Heart left ventricle (tissue), 13 donors: ENCODE results near the gene ARHGAP19.

Source experiments
- CTCF ChIP-seq, 12 donors: fragments of 200-600 bp; sonication (generic) in 4 of 12; IDR thresholded peaks; one replicate each; pipeline versions ENCODE4 v1.5.0 to v1.8.0; 2018 to 2022; ENCODE audit warnings: antibody characterized with exemption in 12 of 12, mild to moderate bottlenecking in 5 of 12
- POLR2A ChIP-seq, 2 donors: fragments of 450-650 bp; IDR thresholded peaks; one replicate each; pipeline ENCODE4 v1.6.1; 2017; ENCODE audit warnings: antibody characterized with exemption in 2 of 2, mild to moderate bottlenecking in 2 of 2, moderate library complexity in 2 of 2
- donor health status: ischemic (EF 13 %, LVEDD 7.1; RV severe dilation, severe dysfunction).
- donor health status: DM: no; HTN: yes; CAD: no.
- donor health status: DM: no; HTN: no; CAD: no.
- donor health status: ischemic (EF 25% LVEDD 6.9; RV normal size, moderate dysfunction).
- donor health status: ischemic (EF 25% LVEDD 5.7; RV mildly dilated, moderate dysfunction).
- donor health status: ischemic (EF 35%, LVEDD 5.7; RV mildly dilated, moderate dysfunction).
- donor health status: nonischemic (EF 11% LVEDD 7.7; RV severe dilation, severe dysfunction).
- donor health status: DM: yes; HTN: yes; CAD: no.
- donor health status: PGD.
- donor health status: ischemic (EF 29% LVEDD 5.4; RV normal size, mild dysfunction).
- donor health status: nonischemic (EF 23%, LVEDD 6.1; RV moderate dilation, normal function).

GRCh38 chr10:97176226-97176625 is 116.2 kb downstream of the ARHGAP19 start:
- TF ChIP-seq CTCF (IDR thresholded peaks at IDR 0.05) (no peak), POLR2A (IDR thresholded peaks at IDR 0.05) (no peak)
